MM.1S (cell line): Measurements from ENCODE around the gene MEP1B.

Experiments
- EZH2 ChIP-seq: fragments of 300-600 bp; sonication (generic); optimal IDR thresholded peaks from 2 replicates; pipeline ENCODE3; 2017; ENCODE audit warnings: low read depth, mild to moderate bottlenecking, antibody characterized with exemption, low read length, mixed read lengths
- EZH2phosphoT487 ChIP-seq: fragments of 300-600 bp; sonication (generic); IDR thresholded peaks from 2 replicates; pipeline ENCODE4 v1.6.1; 2018; ENCODE audit warnings: antibody characterized with exemption, low read length

- TF ChIP-seq EZH2 (no peak), EZH2phosphoT487 (no peak)
Observed at GRCh38 chr18:32201948-32202672, 12.3 kb downstream of the MEP1B start.
